ENCODE measurements around the gene STH. TPM values are rescaled to one million over a fixed set of nuclear protein-coding genes. Genes with fewer than 3 reads are reported as not detected.

STH gene
- total RNA-seq, 1 donor from 2014 or later: not detected

GRCh38 chr17:45984368-45984767 is 14.7 kb upstream of the STH start:
- TF ChIP-seq, protein P1, sequence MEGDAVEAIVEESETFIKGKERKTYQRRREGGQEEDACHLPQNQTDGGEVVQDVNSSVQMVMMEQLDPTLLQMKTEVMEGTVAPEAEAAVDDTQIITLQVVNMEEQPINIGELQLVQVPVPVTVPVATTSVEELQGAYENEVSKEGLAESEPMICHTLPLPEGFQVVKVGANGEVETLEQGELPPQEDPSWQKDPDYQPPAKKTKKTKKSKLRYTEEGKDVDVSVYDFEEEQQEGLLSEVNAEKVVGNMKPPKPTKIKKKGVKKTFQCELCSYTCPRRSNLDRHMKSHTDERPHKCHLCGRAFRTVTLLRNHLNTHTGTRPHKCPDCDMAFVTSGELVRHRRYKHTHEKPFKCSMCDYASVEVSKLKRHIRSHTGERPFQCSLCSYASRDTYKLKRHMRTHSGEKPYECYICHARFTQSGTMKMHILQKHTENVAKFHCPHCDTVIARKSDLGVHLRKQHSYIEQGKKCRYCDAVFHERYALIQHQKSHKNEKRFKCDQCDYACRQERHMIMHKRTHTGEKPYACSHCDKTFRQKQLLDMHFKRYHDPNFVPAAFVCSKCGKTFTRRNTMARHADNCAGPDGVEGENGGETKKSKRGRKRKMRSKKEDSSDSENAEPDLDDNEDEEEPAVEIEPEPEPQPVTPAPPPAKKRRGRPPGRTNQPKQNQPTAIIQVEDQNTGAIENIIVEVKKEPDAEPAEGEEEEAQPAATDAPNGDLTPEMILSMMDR (IDR thresholded peaks at IDR 0.05): no peak
- Mint-ChIP-seq H3K27ac (ENCODE audit: unreplicated experiment) (no peak overlapping the region), H3K4me1 (ENCODE audit: unreplicated experiment) (no peaks in the 10 kb centered on the region), H3K36me3 (ENCODE audit: unreplicated experiment) (no peaks in the 10 kb centered on the region), H3K4me3 (ENCODE audit: unreplicated experiment) (no peak overlapping the region), H3K27me3 (ENCODE audit: unreplicated experiment) (peaks cover 16% of the 10 kb centered on the region), H3K9me3 (ENCODE audit: unreplicated experiment) (no peaks in the 10 kb centered on the region)
- no peak for DNase-seq (ENCODE audit: extremely low spot score, unreplicated experiment)

GRCh38 chr17:45985447-45985846 is 13.6 kb upstream of the STH start:
- TF ChIP-seq, protein P1 (IDR thresholded peaks at IDR 0.05): no peak
- no peak for DNase-seq (ENCODE audit: extremely low spot score, unreplicated experiment)
- Mint-ChIP-seq H3K9me3 (ENCODE audit: unreplicated experiment) (no peaks in the 10 kb centered on the region), H3K27ac (ENCODE audit: unreplicated experiment) (no peak overlapping the region), H3K36me3 (ENCODE audit: unreplicated experiment) (no peaks in the 10 kb centered on the region), H3K4me3 (ENCODE audit: unreplicated experiment) (no peak overlapping the region), H3K27me3 (ENCODE audit: unreplicated experiment) (peaks cover 16% of the 10 kb centered on the region), H3K4me1 (ENCODE audit: unreplicated experiment) (no peaks in the 10 kb centered on the region)

DNA sequence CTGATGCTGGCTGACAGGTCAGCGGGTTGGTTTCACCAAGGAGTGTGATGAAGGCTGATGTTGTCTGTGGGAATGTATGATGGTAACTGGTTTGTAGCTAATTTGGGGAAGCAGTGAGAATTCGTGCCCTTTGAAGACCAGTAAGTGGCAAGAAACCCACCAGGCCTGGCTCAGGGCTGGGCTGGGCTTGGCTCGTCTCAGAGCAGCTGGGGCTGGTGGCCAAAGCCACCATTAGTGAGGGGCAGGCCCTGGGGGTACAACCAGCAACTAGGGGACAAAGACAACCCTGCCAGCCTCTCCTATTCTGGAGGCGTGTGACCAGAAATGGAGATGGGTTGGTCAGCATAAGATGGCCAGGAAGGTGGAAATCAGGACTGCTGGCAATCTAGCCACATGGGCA is 13.0 kb upstream of the STH start:
- TF ChIP-seq, protein P1 (IDR thresholded peaks at IDR 0.05): no peak
- Mint-ChIP-seq H3K9me3 (ENCODE audit: unreplicated experiment) (no peaks in the 10 kb centered on the region), H3K36me3 (ENCODE audit: unreplicated experiment) (no peaks in the 10 kb centered on the region), H3K4me1 (ENCODE audit: unreplicated experiment) (no peaks in the 10 kb centered on the region), H3K27me3 (ENCODE audit: unreplicated experiment) (peaks cover 16% of the 10 kb centered on the region), H3K27ac (ENCODE audit: unreplicated experiment) (no peak overlapping the region), H3K4me3 (ENCODE audit: unreplicated experiment) (no peak overlapping the region)
- no peak for DNase-seq (ENCODE audit: extremely low spot score, unreplicated experiment)

DNA sequence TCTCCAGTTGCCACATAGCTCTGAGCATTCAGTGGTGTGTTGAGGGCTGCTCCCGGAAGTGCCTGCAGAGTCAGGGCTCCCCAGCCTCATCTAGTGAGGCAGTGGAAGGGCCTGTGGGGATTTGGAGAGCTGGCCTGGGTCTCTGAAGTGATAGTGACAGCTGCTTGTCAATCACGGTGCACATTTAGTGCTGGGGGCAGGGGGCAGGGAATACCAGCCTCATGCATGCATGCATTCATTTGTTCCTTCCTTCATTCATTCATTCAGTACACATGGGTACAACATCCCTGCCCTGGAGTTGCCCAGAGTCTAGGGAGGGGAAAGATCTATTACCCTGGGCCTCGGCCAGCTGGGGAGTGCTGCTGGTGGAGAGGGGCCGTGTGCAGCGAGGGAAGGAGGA is 11.3 kb upstream of the STH start:
- H3K27ac Mint-ChIP-seq (ENCODE audit: unreplicated experiment): no peak overlapping the region
- peaks cover 9% of the 10 kb centered on the region for H3K27me3 Mint-ChIP-seq (ENCODE audit: unreplicated experiment)
- H3K4me1 Mint-ChIP-seq (ENCODE audit: unreplicated experiment): no peaks in the 10 kb centered on the region
- no peaks in the 10 kb centered on the region for H3K9me3 Mint-ChIP-seq (ENCODE audit: unreplicated experiment)
- TF ChIP-seq, protein P1 (IDR thresholded peaks at IDR 0.05): no peak
- no peak overlapping the region for H3K4me3 Mint-ChIP-seq (ENCODE audit: unreplicated experiment)
- no peaks in the 10 kb centered on the region for H3K36me3 Mint-ChIP-seq (ENCODE audit: unreplicated experiment)
- no peak for DNase-seq (ENCODE audit: extremely low spot score, unreplicated experiment)

DNA sequence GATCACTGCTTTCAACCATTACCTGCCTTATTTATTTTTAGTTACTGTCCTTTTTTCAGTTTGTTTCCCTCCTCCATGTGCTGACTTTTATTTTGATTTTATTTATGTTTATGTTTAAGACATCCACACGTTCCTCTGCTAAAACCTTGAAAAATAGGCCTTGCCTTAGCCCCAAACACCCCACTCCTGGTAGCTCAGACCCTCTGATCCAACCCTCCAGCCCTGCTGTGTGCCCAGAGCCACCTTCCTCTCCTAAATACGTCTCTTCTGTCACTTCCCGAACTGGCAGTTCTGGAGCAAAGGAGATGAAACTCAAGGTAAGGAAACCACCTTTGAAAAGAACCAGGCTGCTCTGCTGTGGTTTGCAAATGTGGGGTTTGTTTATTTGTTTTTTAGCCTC is 9.3 kb upstream of the STH start:
- H3K9me3 Mint-ChIP-seq (ENCODE audit: unreplicated experiment): no peaks in the 10 kb centered on the region

More for the DNA sequence above, 9.3 kb upstream of the STH start:
- H3K4me1 Mint-ChIP-seq (ENCODE audit: unreplicated experiment): no peaks in the 10 kb centered on the region
- TF ChIP-seq, protein P1 (IDR thresholded peaks at IDR 0.05): no peak
- no peak for DNase-seq (ENCODE audit: extremely low spot score, unreplicated experiment)
- H3K36me3 Mint-ChIP-seq (ENCODE audit: unreplicated experiment): no peaks in the 10 kb centered on the region
- peaks cover 6% of the 10 kb centered on the region for H3K27me3 Mint-ChIP-seq (ENCODE audit: unreplicated experiment)
- H3K27ac Mint-ChIP-seq (ENCODE audit: unreplicated experiment): no peak overlapping the region
- no peak overlapping the region for H3K4me3 Mint-ChIP-seq (ENCODE audit: unreplicated experiment)
